K562 (cell line): ENCODE results near the gene BNC2.

Experiments used
- ARID4B ChIP-seq: sonication (generic); formaldehyde crosslinking; IDR thresholded peaks from 2 replicates; pipeline ENCODE4 v1.8.0; 2022; ENCODE audit warnings: mild to moderate bottlenecking, missing genetic modification reagents
- CTCF ChIP-seq, 3 experiments: IDR thresholded peaks in 2 of 3; conservative IDR thresholded peaks in 1 of 3; 2 replicates each; pipeline ENCODE4 v1.5.1; 2011 to 2012; ENCODE audit warnings: low read length in 3 of 3, mild to moderate bottlenecking in 3 of 3, control low read depth in 2 of 3, improper control_type of control experiment in 1 of 3, inconsistent platforms in 1 of 3, low read depth in 1 of 3, mixed read lengths in 1 of 3, moderate library complexity in 1 of 3; ENCODE audit not compliant: insufficient read depth in 2 of 3
- E2F1 ChIP-seq: sonication (generic); formaldehyde crosslinking; IDR thresholded peaks from 2 replicates; pipeline ENCODE4 v1.8.1; 2023; ENCODE audit warnings: mild to moderate bottlenecking, missing genetic modification reagents, moderate library complexity
- EP300 ChIP-seq: IDR thresholded peaks from 2 replicates; pipeline ENCODE4 v1.6.1; 2012; ENCODE audit warnings: low read length, improper control_type of control experiment
- HDAC6 ChIP-seq: IDR thresholded peaks from 2 replicates; pipeline ENCODE4 v1.6.1; 2012; ENCODE audit warnings: low read depth, mild to moderate bottlenecking, control low read depth, inconsistent platforms, low read length, moderate library complexity
- HMG20B ChIP-seq: fragments of 250-450 bp; sonication (Bioruptor Pico); IDR thresholded peaks from 2 replicates; pipeline ENCODE4 v1.5.0; 2021; ENCODE audit warnings: mild to moderate bottlenecking
- HNRNPK ChIP-seq: fragments of 200-400 bp; formaldehyde crosslinking; IDR thresholded peaks from one replicate; pipeline ENCODE4 v1.6.1; 2018; ENCODE audit warnings: mild to moderate bottlenecking, low read depth, low read length; ENCODE audit not compliant: poor library complexity, severe bottlenecking
- POLR2A ChIP-seq: fragments of 450-650 bp; conservative IDR thresholded peaks from 2 replicates; pipeline ENCODE4 v1.6.1; 2016
- REST ChIP-seq, 2 experiments: fragments of 450-650 bp; formaldehyde crosslinking in 1 of 2; IDR thresholded peaks; 2 replicates each; pipeline versions ENCODE4 v1.4.0 to v1.6.1; 2014 to 2020; ENCODE audit warnings: mild to moderate bottlenecking in 2 of 2, borderline replicate concordance in 1 of 2, low read depth in 1 of 2
- SIN3B ChIP-seq: fragments of 450-650 bp; IDR thresholded peaks from 2 replicates; pipeline ENCODE4 v1.6.1; 2017; ENCODE audit warnings: low read depth, mild to moderate bottlenecking, moderate library complexity
- TAF1 ChIP-seq: IDR thresholded peaks from 2 replicates; pipeline ENCODE4 v1.6.1; 2011; ENCODE audit warnings: mild to moderate bottlenecking, low read length, moderate library complexity; ENCODE audit not compliant: insufficient read depth, control insufficient read depth, severe bottlenecking; ENCODE audit errors: extremely low read depth

GRCh38 chr9:16885931-16886330 is 15.5 kb upstream of the BNC2 start:
- TF ChIP-seq CTCF (IDR thresholded peaks at IDR 0.05 in 2 of 3, conservative IDR thresholded peaks at IDR 0.05 in 1 of 3; ENCODE audit: insufficient read depth in 2 of 3, low read depth in 1 of 3, low read length in 3 of 3) (no peak), HNRNPK (no peak), TAF1 (no peak), POLR2A (no peak), REST (IDR thresholded peaks at IDR 0.05; ENCODE audit: borderline replicate concordance) (no peak), REST (CRISPR knock-in tag; IDR thresholded peaks at IDR 0.05; ENCODE audit: low read depth) (no peak), SIN3B (no peak), HDAC6 (no peak), ARID4B (no peak), E2F1 (CRISPR knock-in tag) (no peak), EP300 (no peak), HMG20B (no peak)
